Measurements from ENCODE around the gene G2E3. TPM values are rescaled to one million over a fixed set of nuclear protein-coding genes. Genes with fewer than 3 reads are reported as not detected.

Gene G2E3
- total and polyA plus RNA-seq, 2 donors (not counting 3 experiments of a cell fraction or from before 2014, with no cell fraction given) = 4.2 to 34.8 TPM

DNA sequence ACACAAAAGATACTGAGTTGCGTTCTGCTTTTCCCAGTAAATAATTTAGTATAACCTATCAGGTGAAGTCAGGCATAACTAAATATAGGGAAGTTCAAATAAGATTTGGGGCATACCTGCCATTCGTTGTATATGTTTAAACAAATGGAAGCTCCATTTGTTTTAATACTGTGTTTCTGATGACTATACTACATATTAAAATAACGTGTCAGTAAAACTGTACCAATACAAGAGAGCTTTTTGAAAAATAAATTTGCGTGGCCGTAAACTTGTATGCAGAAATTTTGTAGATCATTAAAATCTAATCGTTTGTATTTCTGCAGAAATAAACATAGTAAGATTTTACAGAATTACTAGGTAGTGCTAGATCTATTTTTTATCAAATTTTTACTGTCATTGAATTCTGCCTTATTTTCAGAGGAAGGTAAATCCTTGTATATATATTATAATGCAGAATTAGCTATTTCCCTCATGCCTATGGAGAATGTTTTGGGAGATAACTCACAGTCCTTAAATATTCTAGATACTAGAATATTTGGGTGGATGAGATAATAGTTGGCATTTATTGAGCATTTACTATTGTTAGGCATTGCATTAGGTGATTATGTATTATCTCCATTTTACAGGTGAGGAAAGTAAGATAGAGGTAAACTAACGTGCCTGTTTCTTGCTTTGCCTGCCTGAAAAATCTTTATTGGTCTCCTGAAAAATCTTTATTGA, 64.6 kb downstream of the G2E3 start:
- CTCF ChIA-PET = interaction anchor here (2.1 kb wide), 1 partner anchor 34 kb away, joined by 6 read pairs; no protein-coding TSS in a partner anchor
- DNase-seq (ENCODE audit: low read depth, low spot score) = no peak
- TF ChIP-seq GATA2 (IDR thresholded peaks at IDR 0.05; ENCODE audit: insufficient read depth, insufficient read length, low read depth, low read length) (no peak), POLR2A (IDR thresholded peaks at IDR 0.05; ENCODE audit: low read depth, low read length) (no peak)
- TF ChIP-seq, protein P1, sequence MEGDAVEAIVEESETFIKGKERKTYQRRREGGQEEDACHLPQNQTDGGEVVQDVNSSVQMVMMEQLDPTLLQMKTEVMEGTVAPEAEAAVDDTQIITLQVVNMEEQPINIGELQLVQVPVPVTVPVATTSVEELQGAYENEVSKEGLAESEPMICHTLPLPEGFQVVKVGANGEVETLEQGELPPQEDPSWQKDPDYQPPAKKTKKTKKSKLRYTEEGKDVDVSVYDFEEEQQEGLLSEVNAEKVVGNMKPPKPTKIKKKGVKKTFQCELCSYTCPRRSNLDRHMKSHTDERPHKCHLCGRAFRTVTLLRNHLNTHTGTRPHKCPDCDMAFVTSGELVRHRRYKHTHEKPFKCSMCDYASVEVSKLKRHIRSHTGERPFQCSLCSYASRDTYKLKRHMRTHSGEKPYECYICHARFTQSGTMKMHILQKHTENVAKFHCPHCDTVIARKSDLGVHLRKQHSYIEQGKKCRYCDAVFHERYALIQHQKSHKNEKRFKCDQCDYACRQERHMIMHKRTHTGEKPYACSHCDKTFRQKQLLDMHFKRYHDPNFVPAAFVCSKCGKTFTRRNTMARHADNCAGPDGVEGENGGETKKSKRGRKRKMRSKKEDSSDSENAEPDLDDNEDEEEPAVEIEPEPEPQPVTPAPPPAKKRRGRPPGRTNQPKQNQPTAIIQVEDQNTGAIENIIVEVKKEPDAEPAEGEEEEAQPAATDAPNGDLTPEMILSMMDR (IDR thresholded peaks at IDR 0.05; ENCODE audit: extremely low read depth in 1 of 2, insufficient read depth in 1 of 2, low read depth in 1 of 2, low read length in 2 of 2) = no peak
- TF ChIP-seq, protein P2, sequence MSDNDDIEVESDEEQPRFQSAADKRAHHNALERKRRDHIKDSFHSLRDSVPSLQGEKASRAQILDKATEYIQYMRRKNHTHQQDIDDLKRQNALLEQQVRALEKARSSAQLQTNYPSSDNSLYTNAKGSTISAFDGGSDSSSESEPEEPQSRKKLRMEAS (IDR thresholded peaks at IDR 0.05; ENCODE audit: insufficient read depth, insufficient read length) = no peak
- dilution Hi-C loops (cut with MboI; ENCODE audit: extremely low pct_ligation_motif_present, low sequenced_read_pairs) (no loop called here), intact Hi-C loops (cut with micrococcal nuclease) (loop anchor here (10.0 kb wide), 1 partner anchor 399 kb away; no protein-coding TSS in a partner anchor)
- peak overlapping the region; percentile 96 for H3K4me2 ChIP-seq (ENCODE audit: insufficient read depth, low read length)
- peaks cover 52% of the 10 kb centered on the region for H3K79me2 ChIP-seq (ENCODE audit: control insufficient read depth, insufficient read depth, low read length)
- H3K9me1 ChIP-seq (replicated peaks; ENCODE audit: control insufficient read depth, extremely low read depth, insufficient read depth, low read length) = no peaks in the 10 kb centered on the region
- H2AFZ ChIP-seq (ENCODE audit: low read depth, low read length) = no peak overlapping the region
- H3K36me3 ChIP-seq (ENCODE audit: control insufficient read depth in 2 of 2, extremely low read depth in 1 of 2, insufficient read depth in 2 of 2, low read length in 2 of 2) = no peaks in the 10 kb centered on the region
- H3K27ac ChIP-seq (ENCODE audit: insufficient read depth, low read depth, low read length) = no peak overlapping the region
- FAIRE-seq = no peak
- H3K4me1 ChIP-seq (ENCODE audit: control insufficient read depth, extremely low read depth, insufficient read depth, low read length) = peaks cover 7% of the 10 kb centered on the region
- H4K20me1 ChIP-seq (replicated peaks; ENCODE audit: control insufficient read depth, extremely low read depth, insufficient read depth, low read length) = no peaks in the 10 kb centered on the region
- POLR2A ChIA-PET = no interaction called here
- peak overlapping the region in 2 of 3 experiments; percentile 27 to 78 for H3K4me3 ChIP-seq (replicated peaks in 1 of 3; ENCODE audit: insufficient read depth in 1 of 3, low read depth in 1 of 3, low read length in 3 of 3)
- no peak overlapping the region for H3K9ac ChIP-seq (replicated peaks; ENCODE audit: extremely low read depth, insufficient read depth, low read length)
- no peaks in the 10 kb centered on the region for H3K9me3 ChIP-seq (replicated peaks; ENCODE audit: control insufficient read depth, insufficient read depth, low read length)
- no TSS peak for BruUV-seq (replicated peaks)
- H3K27me3 ChIP-seq (ENCODE audit: control insufficient read depth in 2 of 2, insufficient read depth in 2 of 2, low read length in 2 of 2) = no peaks in the 10 kb centered on the region

DNA sequence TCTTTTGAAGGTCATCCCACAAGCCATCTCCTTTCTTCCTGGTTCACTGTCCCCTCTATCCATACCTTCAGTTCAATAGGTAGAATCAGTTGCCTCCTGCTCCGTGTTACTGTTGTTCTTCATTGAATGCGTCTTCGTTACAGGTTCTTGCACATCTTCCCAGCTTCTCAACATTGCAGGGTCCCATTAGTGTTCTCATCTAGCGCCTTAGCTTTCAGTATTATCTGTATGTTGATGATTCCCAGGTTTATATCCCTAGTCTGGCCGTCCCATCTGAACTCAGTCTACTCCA, 65.1 kb downstream of the G2E3 start:
- Histone ChIP-seq H3K36me3 (ENCODE audit: control insufficient read depth in 2 of 2, extremely low read depth in 1 of 2, insufficient read depth in 2 of 2, low read length in 2 of 2) (no peaks in the 10 kb centered on the region), H3K9ac (replicated peaks; ENCODE audit: extremely low read depth, insufficient read depth, low read length) (no peak overlapping the region), H2AFZ (ENCODE audit: low read depth, low read length) (no peak overlapping the region), H3K79me2 (ENCODE audit: control insufficient read depth, insufficient read depth, low read length) (peaks cover 56% of the 10 kb centered on the region), H4K20me1 (replicated peaks; ENCODE audit: control insufficient read depth, extremely low read depth, insufficient read depth, low read length) (no peaks in the 10 kb centered on the region), H3K4me3 (replicated peaks in 1 of 3; ENCODE audit: insufficient read depth in 1 of 3, low read depth in 1 of 3, low read length in 3 of 3) (no peak overlapping the region), H3K9me3 (replicated peaks; ENCODE audit: control insufficient read depth, insufficient read depth, low read length) (no peaks in the 10 kb centered on the region), H3K9me1 (replicated peaks; ENCODE audit: control insufficient read depth, extremely low read depth, insufficient read depth, low read length) (no peaks in the 10 kb centered on the region), H3K4me2 (ENCODE audit: insufficient read depth, low read length) (peak overlapping the region; percentile 8), H3K27me3 (ENCODE audit: control insufficient read depth in 2 of 2, insufficient read depth in 2 of 2, low read length in 2 of 2) (no peaks in the 10 kb centered on the region), H3K4me1 (ENCODE audit: control insufficient read depth, extremely low read depth, insufficient read depth, low read length) (peaks cover 7% of the 10 kb centered on the region), H3K27ac (ENCODE audit: insufficient read depth, low read depth, low read length) (no peak overlapping the region)
- no peak for DNase-seq (ENCODE audit: low read depth, low spot score)
- BruUV-seq (replicated peaks) = no TSS peak
- TF ChIP-seq, protein P1 (IDR thresholded peaks at IDR 0.05; ENCODE audit: extremely low read depth in 1 of 2, insufficient read depth in 1 of 2, low read depth in 1 of 2, low read length in 2 of 2) = no peak
- TF ChIP-seq, protein P2 (IDR thresholded peaks at IDR 0.05; ENCODE audit: insufficient read depth, insufficient read length) = no peak
- intact Hi-C loops (cut with micrococcal nuclease) = loop anchor here (10.0 kb wide), 1 partner anchor 399 kb away; no protein-coding TSS in a partner anchor
- CTCF ChIA-PET = no interaction called here
- POLR2A ChIA-PET = no interaction called here
- FAIRE-seq = no peak
- dilution Hi-C loops (cut with MboI; ENCODE audit: extremely low pct_ligation_motif_present, low sequenced_read_pairs) = no loop called here

All from endothelial cell of umbilical vein (primary cell).